KMS-11 (cell line): ENCODE data around the gene FAM131A.

ENCODE experiments used
- H2AFZ ChIP-seq: fragments of 200-600 bp; sonication (generic); 2 replicates; pipeline ENCODE4 v1.6.1; 2016; ENCODE audit warnings: antibody characterized with exemption, mixed run types, low read depth
- H3K27ac ChIP-seq: fragments of 200-600 bp; sonication (generic); 2 replicates; pipeline ENCODE4 v1.6.1; 2016; ENCODE audit warnings: mild to moderate bottlenecking, mixed run types
- H3K27me3 ChIP-seq: fragments of 200-600 bp; sonication (generic); 2 replicates; pipeline ENCODE4 v1.6.1; 2017; ENCODE audit warnings: mild to moderate bottlenecking, low read depth, mixed run types, moderate library complexity; ENCODE audit not compliant: insufficient read depth
- H3K36me3 ChIP-seq: fragments of 200-600 bp; sonication (generic); 2 replicates; pipeline ENCODE4 v1.6.1; 2017; ENCODE audit warnings: mild to moderate bottlenecking, mixed run types; ENCODE audit not compliant: insufficient read depth
- H3K4me1 ChIP-seq: fragments of 200-600 bp; sonication (generic); 2 replicates; pipeline ENCODE4 v1.6.1; 2016; ENCODE audit warnings: mild to moderate bottlenecking, low read depth, mixed run types; ENCODE audit not compliant: poor library complexity, severe bottlenecking
- H3K4me2 ChIP-seq: fragments of 200-600 bp; sonication (generic); 2 replicates; pipeline ENCODE4 v1.7.0; 2016; ENCODE audit warnings: mild to moderate bottlenecking, mixed run types
- H3K4me3 ChIP-seq: fragments of 200-600 bp; sonication (generic); IDR thresholded peaks from 2 replicates; pipeline ENCODE4 v1.6.1; 2017; ENCODE audit warnings: low read depth, low read length, mixed read lengths; ENCODE audit not compliant: insufficient read depth
- H3K79me2 ChIP-seq: fragments of 200-600 bp; sonication (generic); 2 replicates; pipeline ENCODE4 v1.6.1; 2016; ENCODE audit warnings: low read depth, mixed run types; ENCODE audit not compliant: insufficient read depth
- H3K9ac ChIP-seq: fragments of 200-600 bp; sonication (generic); 2 replicates; pipeline ENCODE4 v1.6.1; 2016; ENCODE audit warnings: mild to moderate bottlenecking, mixed run types
- H4K20me1 ChIP-seq: fragments of 200-600 bp; sonication (generic); 2 replicates; pipeline ENCODE4 v1.6.1; 2016; ENCODE audit warnings: mild to moderate bottlenecking, mixed run types; ENCODE audit not compliant: insufficient read depth
- CTCF ChIP-seq: fragments of 200-600 bp; sonication (generic); conservative IDR thresholded peaks from 2 replicates; pipeline ENCODE4 v1.6.1; 2017; ENCODE audit warnings: low read depth, mild to moderate bottlenecking, antibody characterized with exemption, low read length, moderate library complexity, mixed read lengths

Gene FAM131A

GRCh38 chr3:184366619-184367289 lies 29.4 kb downstream of the FAM131A start:
- H3K4me1 ChIP-seq: peaks cover 15% of the 10 kb centered on the region
- no peak overlapping the region for H3K27ac ChIP-seq
- H3K4me3 ChIP-seq: no peak overlapping the region
- peaks cover 5% of the 10 kb centered on the region; the same call in 1 of the 2 replicates for H3K36me3 ChIP-seq
- H2AFZ ChIP-seq: no peak overlapping the region
- no peaks in the 10 kb centered on the region for H3K27me3 ChIP-seq
- H3K79me2 ChIP-seq: peaks cover 19% of the 10 kb centered on the region
- no peak overlapping the region for H3K4me2 ChIP-seq
- no peak overlapping the region for H3K9ac ChIP-seq
- H4K20me1 ChIP-seq: no peaks in the 10 kb centered on the region
- TF ChIP-seq CTCF: no peak

DNA sequence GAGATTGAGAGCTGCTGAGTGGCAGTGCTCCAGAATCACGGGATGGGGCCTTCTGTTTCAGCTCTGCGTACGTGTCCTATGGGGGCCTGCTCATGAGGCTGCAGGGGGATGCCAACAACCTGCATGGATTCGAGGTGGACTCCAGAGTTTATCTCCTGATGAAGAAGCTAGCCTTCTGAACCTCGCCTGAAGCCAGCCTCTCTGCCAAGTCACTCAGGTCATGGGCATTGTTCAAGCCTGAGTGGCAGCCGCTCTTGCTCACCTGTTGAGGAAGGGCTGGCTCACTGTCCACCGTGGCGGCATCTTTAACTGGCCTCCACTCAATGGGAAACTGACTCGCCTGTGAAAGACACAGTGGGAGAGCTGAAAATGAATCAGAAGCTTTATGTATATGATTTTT lies 30.7 kb downstream of the FAM131A start:
- TF ChIP-seq CTCF: no peak
- Histone ChIP-seq H3K36me3 (peaks cover 5% of the 10 kb centered on the region; the same call in 1 of the 2 replicates), H3K27me3 (peaks cover 4% of the 10 kb centered on the region; the same call in 1 of the 2 replicates), H3K79me2 (peaks cover 19% of the 10 kb centered on the region), H3K4me1 (peaks cover 16% of the 10 kb centered on the region), H2AFZ (no peak overlapping the region), H3K27ac (no peak overlapping the region), H3K4me2 (no peak overlapping the region), H4K20me1 (no peaks in the 10 kb centered on the region), H3K4me3 (no peak overlapping the region), H3K9ac (no peak overlapping the region)

DNA sequence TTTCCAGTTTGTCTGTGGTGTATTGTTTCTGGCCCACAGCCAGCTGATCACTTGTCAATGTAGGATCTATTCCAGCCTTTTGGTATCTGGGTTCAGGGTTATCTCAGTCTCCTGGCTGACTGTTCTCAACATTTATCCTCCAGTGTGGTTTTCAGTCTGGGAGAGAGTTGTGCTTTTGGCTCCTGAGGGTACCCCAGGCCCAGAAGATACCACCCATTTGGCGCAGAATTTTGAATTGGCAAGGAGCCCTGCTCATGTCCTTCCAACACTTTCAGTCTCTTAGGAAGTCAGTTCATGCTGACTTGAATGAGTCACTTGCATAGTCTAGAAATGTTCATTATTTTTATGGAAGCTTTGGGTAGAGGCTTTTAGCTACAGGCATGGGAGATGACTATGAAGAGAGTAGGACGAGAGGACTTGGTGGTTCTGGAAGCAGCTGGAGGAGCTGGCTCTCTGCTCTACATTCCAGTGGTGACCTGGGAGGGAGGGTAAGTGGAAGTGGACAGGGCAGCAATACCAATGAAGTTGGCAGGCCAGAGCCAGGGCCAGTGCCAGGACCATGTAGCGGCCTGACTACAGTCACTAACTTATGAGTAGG lies 31.3 kb downstream of the FAM131A start:
- Histone ChIP-seq H3K36me3 (peaks cover 5% of the 10 kb centered on the region; the same call in 1 of the 2 replicates), H3K27ac (no peak overlapping the region), H3K4me1 (peaks cover 16% of the 10 kb centered on the region), H3K4me2 (no peak overlapping the region), H4K20me1 (no peaks in the 10 kb centered on the region), H3K4me3 (no peak overlapping the region), H3K9ac (no peak overlapping the region), H3K79me2 (peaks cover 16% of the 10 kb centered on the region), H3K27me3 (peaks cover 8% of the 10 kb centered on the region; the same call in 1 of the 2 replicates), H2AFZ (no peak overlapping the region)
- TF ChIP-seq CTCF: no peak

DNA sequence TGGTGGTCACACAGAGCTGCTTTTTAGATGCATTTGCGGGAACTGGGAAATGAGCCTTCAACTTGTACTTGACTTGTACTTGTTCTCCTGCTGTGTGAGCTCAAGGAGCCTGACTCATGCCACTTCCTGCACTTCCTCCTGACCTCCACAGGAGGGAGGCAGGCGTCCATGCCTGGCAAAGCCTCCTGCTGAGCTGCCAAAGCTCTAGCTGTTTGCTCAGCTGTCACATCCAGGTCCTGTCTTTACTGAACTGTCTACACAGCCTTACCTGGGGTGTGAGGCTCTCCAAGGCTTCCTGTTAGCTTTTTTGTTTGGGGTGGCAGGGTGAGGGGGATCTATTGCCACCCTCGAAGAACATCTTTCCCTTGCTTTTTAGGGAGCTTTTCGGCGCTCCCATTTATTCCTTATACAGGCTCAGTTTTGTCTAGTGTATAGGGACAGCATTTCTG lies 34.2 kb downstream of the FAM131A start:
- H2AFZ ChIP-seq: no peak overlapping the region
- no peak overlapping the region for H3K4me2 ChIP-seq
- H3K4me1 ChIP-seq: peaks cover 8% of the 10 kb centered on the region
- peak; percentile 92 for TF ChIP-seq CTCF
- no peak overlapping the region for H3K9ac ChIP-seq
- H3K4me3 ChIP-seq: no peak overlapping the region
- no peak overlapping the region for H3K27ac ChIP-seq
- peaks cover 28% of the 10 kb centered on the region for H3K27me3 ChIP-seq
- no peaks in the 10 kb centered on the region for H3K36me3 ChIP-seq
- no peaks in the 10 kb centered on the region for H3K79me2 ChIP-seq
- no peaks in the 10 kb centered on the region for H4K20me1 ChIP-seq
